ENCODE results near the gene LRATD1. TPM values are rescaled to one million over a fixed set of nuclear protein-coding genes. Genes with fewer than 3 reads are reported as not detected.

Gene LRATD1
- total RNA-seq, 1 donor from 2014 or later = 19.4 TPM

DNA sequence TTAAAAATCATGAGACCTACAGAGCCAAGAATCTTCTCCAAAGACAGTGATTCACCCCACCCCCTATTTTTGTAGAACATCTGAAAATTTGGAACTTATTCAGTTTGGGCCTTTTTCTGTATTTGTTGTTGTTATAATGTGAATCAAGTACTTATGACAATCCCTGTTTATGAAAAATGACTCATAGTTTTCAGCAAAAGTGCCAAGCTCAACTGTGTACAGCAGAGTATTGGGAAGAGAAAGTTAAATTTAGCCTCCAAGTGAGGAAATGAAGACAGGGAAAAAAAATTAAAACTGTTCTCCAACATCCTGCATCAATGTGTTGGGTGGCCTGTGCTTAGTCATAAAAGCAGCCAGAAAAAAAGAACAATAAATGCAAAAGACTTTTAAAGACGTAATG, 46.2 kb downstream of the LRATD1 start:
- Mint-ChIP-seq H3K27ac (ENCODE audit: unreplicated experiment) (no peak overlapping the region), H3K4me3 (ENCODE audit: unreplicated experiment) (no peak overlapping the region), H3K36me3 (ENCODE audit: unreplicated experiment) (no peaks in the 10 kb centered on the region), H3K9me3 (ENCODE audit: unreplicated experiment) (no peaks in the 10 kb centered on the region), H3K27me3 (ENCODE audit: unreplicated experiment) (no peaks in the 10 kb centered on the region), H3K4me1 (ENCODE audit: low read depth, unreplicated experiment) (peaks cover 11% of the 10 kb centered on the region)
- DNase-seq = no peak
- TF ChIP-seq CTCF (IDR thresholded peaks at IDR 0.05; ENCODE audit: partially characterized antibody, unreplicated experiment) = no peak

DNA sequence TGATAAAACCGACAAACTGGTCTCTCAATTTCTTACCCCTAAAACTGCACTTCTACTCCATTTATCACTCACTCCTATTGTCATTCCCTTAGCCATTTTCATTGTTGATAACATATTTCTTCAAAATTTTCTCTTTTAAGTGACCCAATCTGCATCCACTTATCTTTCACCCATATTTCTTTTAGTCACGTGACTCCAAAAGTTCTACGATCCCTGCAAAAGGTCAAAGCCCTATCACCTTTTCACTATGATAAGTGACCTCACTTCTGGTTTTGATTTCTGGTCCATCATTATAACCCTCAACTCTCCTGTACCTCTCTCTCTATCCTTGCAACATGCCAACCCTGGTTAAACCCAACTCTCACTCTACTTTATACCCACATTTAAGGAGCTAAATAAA, 49.1 kb downstream of the LRATD1 start:
- no peak for DNase-seq
- Mint-ChIP-seq H3K4me1 (ENCODE audit: low read depth, unreplicated experiment) (peaks cover 3% of the 10 kb centered on the region), H3K9me3 (ENCODE audit: unreplicated experiment) (no peaks in the 10 kb centered on the region), H3K27ac (ENCODE audit: unreplicated experiment) (no peak overlapping the region), H3K4me3 (ENCODE audit: unreplicated experiment) (no peak overlapping the region), H3K36me3 (ENCODE audit: unreplicated experiment) (no peaks in the 10 kb centered on the region), H3K27me3 (ENCODE audit: unreplicated experiment) (no peaks in the 10 kb centered on the region)
- TF ChIP-seq CTCF (IDR thresholded peaks at IDR 0.05; ENCODE audit: partially characterized antibody, unreplicated experiment) = no peak

All from glutamatergic neuron (in vitro differentiated cells).